SK-N-SH treated with all-trans-retinoic acid at 6 μM for 48 hours (cell line): ENCODE results near the gene DLG2.

Source experiments
- BACH2 ChIP-seq: fragments of 250-450 bp; sonication (Bioruptor Pico); IDR thresholded peaks from 2 replicates; pipeline ENCODE4 v1.9.0; 2021; ENCODE audit warnings: mild to moderate bottlenecking, borderline replicate concordance
- CSRNP3 ChIP-seq: fragments of 250-450 bp; sonication (Bioruptor Pico); IDR thresholded peaks from 2 replicates; pipeline ENCODE4 v1.5.1; 2021; ENCODE audit warnings: mild to moderate bottlenecking, moderate library complexity
- GLIS3 ChIP-seq: fragments of 250-450 bp; sonication (Bioruptor Pico); IDR thresholded peaks from 2 replicates; pipeline ENCODE4 v1.5.0; 2020; ENCODE audit warnings: mild to moderate bottlenecking, moderate library complexity
- ISL1 ChIP-seq: fragments of 250-450 bp; sonication (Bioruptor Pico); IDR thresholded peaks from 2 replicates; pipeline ENCODE4 v2.1.2; 2022; ENCODE audit warnings: mild to moderate bottlenecking, moderate library complexity
- OSR1 ChIP-seq: fragments of 250-450 bp; sonication (Bioruptor Pico); IDR thresholded peaks from 2 replicates; pipeline ENCODE4 v1.8.0; 2022; ENCODE audit warnings: moderate library complexity, mild to moderate bottlenecking, inconsistent platforms
- RARB ChIP-seq: fragments of 250-450 bp; sonication (Bioruptor Pico); IDR thresholded peaks from 2 replicates; pipeline ENCODE4 v1.8.0; 2021; ENCODE audit warnings: mild to moderate bottlenecking, moderate library complexity
- SNAI2 ChIP-seq: fragments of 250-450 bp; sonication (Bioruptor Pico); IDR thresholded peaks from 2 replicates; pipeline ENCODE4 v1.5.0; 2020; ENCODE audit warnings: mild to moderate bottlenecking, moderate library complexity
- TSHZ2 ChIP-seq: fragments of 250-450 bp; sonication (Bioruptor Pico); IDR thresholded peaks from 2 replicates; pipeline ENCODE4 v1.5.0; 2020; ENCODE audit warnings: mild to moderate bottlenecking, moderate library complexity
- ZC3H10 ChIP-seq: fragments of 250-450 bp; sonication (Bioruptor Pico); IDR thresholded peaks from 2 replicates; pipeline ENCODE4 v1.5.1; 2021; ENCODE audit warnings: mild to moderate bottlenecking, moderate library complexity
- ZFP3 ChIP-seq: fragments of 250-450 bp; sonication (Bioruptor Pico); IDR thresholded peaks from 2 replicates; pipeline ENCODE4 v1.5.0; 2020; ENCODE audit warnings: mild to moderate bottlenecking, moderate library complexity
- ZNF565 ChIP-seq: fragments of 450-650 bp; formaldehyde crosslinking; conservative IDR thresholded peaks from 2 replicates; pipeline ENCODE4 v1.5.0; 2020; ENCODE audit warnings: low read depth, mild to moderate bottlenecking, moderate library complexity
- ZNF70 ChIP-seq: fragments of 450-650 bp; formaldehyde crosslinking; IDR thresholded peaks from 2 replicates; pipeline ENCODE4 v1.5.0; 2020; ENCODE audit warnings: mild to moderate bottlenecking, moderate library complexity
- TF ChIP-seq, protein P1 (sequence below): fragments of 250-450 bp; sonication (Bioruptor Pico); IDR thresholded peaks from 2 replicates; pipeline ENCODE4 v1.8.0; 2021; ENCODE audit warnings: low read depth, mild to moderate bottlenecking, moderate library complexity, borderline replicate concordance
- TF ChIP-seq, protein P2 (sequence below): fragments of 250-450 bp; sonication (Bioruptor Pico); IDR thresholded peaks from 2 replicates; pipeline ENCODE4 v1.8.0; 2020; ENCODE audit warnings: mild to moderate bottlenecking, moderate library complexity, borderline replicate concordance

DNA sequence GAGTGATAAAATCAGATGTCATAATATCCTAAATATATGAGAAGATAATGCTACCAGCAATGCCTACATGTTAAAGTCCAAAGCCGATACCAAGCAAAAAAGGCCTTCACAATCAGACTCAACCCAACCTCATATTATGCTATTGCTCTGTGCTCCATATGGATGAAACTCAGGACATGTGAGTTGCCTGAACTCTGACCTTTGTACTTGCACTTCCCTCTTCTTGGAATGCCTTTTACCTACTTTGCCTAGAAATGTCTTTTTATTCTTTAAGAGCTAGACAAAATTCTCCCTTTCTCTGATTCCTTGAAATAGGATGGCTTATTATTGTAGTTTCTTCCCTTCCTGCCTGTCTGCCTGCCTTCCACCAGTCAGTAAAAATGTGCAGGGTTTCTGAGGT lies 1386.3 kb downstream of the DLG2 start:
- TF ChIP-seq OSR1 (CRISPR knock-in tag) (no peak), SNAI2 (CRISPR knock-in tag) (no peak), ZFP3 (CRISPR knock-in tag) (no peak), ISL1 (CRISPR knock-in tag) (no peak), GLIS3 (CRISPR knock-in tag) (no peak), ZC3H10 (CRISPR knock-in tag) (no peak), ZNF565 (CRISPR knock-in tag) (no peak), ZNF70 (CRISPR knock-in tag) (no peak), TSHZ2 (CRISPR knock-in tag) (no peak), RARB (CRISPR knock-in tag) (no peak), CSRNP3 (CRISPR knock-in tag) (no peak), BACH2 (CRISPR knock-in tag) (no peak)
- TF ChIP-seq, protein P1, sequence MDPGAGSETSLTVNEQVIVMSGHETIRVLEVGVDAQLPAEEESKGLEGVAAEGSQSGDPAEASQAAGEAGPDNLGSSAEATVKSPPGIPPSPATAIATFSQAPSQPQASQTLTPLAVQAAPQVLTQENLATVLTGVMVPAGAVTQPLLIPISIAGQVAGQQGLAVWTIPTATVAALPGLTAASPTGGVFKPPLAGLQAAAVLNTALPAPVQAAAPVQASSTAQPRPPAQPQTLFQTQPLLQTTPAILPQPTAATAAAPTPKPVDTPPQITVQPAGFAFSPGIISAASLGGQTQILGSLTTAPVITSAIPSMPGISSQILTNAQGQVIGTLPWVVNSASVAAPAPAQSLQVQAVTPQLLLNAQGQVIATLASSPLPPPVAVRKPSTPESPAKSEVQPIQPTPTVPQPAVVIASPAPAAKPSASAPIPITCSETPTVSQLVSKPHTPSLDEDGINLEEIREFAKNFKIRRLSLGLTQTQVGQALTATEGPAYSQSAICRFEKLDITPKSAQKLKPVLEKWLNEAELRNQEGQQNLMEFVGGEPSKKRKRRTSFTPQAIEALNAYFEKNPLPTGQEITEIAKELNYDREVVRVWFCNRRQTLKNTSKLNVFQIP (CRISPR knock-in tag): no peak
- TF ChIP-seq, protein P2, sequence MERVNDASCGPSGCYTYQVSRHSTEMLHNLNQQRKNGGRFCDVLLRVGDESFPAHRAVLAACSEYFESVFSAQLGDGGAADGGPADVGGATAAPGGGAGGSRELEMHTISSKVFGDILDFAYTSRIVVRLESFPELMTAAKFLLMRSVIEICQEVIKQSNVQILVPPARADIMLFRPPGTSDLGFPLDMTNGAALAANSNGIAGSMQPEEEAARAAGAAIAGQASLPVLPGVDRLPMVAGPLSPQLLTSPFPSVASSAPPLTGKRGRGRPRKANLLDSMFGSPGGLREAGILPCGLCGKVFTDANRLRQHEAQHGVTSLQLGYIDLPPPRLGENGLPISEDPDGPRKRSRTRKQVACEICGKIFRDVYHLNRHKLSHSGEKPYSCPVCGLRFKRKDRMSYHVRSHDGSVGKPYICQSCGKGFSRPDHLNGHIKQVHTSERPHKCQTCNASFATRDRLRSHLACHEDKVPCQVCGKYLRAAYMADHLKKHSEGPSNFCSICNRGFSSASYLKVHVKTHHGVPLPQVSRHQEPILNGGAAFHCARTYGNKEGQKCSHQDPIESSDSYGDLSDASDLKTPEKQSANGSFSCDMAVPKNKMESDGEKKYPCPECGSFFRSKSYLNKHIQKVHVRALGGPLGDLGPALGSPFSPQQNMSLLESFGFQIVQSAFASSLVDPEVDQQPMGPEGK (CRISPR knock-in tag): no peak
